ENCODE data around the gene RCC2. TPM values are rescaled to one million over a fixed set of nuclear protein-coding genes. Genes with fewer than 3 reads are reported as not detected.

Gene RCC2
- total RNA-seq, 1 donor from 2014 or later, result 10.9 TPM

DNA sequence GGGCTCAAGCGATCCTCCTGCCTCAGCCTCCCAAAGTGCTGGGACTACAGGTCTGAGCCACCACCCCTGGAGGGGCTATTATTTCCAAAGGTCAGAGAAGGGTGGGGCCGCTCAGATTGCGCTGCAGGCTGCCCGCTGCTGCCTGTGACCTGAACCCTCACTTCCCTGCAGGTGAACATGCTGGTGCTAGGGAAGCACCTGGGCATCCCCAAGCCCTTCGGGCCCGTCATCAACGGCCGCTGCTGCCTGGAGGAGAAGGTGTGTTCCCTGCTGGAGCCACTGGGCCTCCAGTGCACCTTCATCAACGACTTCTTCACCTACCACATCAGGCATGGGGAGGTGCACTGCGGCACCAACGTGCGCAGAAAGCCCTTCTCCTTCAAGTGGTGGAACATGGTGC is 76.1 kb downstream of the RCC2 start:
- no peak overlapping the region for H3K27ac ChIP-seq (replicated peaks)
- peaks cover 79% of the 10 kb centered on the region for H3K27me3 ChIP-seq (ENCODE audit: low read depth)
- intact Hi-C loops (cut with micrococcal nuclease), result no loop called here
- TF ChIP-seq, protein P1, sequence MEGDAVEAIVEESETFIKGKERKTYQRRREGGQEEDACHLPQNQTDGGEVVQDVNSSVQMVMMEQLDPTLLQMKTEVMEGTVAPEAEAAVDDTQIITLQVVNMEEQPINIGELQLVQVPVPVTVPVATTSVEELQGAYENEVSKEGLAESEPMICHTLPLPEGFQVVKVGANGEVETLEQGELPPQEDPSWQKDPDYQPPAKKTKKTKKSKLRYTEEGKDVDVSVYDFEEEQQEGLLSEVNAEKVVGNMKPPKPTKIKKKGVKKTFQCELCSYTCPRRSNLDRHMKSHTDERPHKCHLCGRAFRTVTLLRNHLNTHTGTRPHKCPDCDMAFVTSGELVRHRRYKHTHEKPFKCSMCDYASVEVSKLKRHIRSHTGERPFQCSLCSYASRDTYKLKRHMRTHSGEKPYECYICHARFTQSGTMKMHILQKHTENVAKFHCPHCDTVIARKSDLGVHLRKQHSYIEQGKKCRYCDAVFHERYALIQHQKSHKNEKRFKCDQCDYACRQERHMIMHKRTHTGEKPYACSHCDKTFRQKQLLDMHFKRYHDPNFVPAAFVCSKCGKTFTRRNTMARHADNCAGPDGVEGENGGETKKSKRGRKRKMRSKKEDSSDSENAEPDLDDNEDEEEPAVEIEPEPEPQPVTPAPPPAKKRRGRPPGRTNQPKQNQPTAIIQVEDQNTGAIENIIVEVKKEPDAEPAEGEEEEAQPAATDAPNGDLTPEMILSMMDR (IDR thresholded peaks at IDR 0.05; ENCODE audit: borderline replicate concordance), result no peak
- no peaks in the 10 kb centered on the region for H3K4me1 ChIP-seq
- peaks cover 8% of the 10 kb centered on the region for H3K9me3 ChIP-seq (replicated peaks)
- H3K36me3 ChIP-seq, result no peaks in the 10 kb centered on the region
- H3K4me3 ChIP-seq, result no peak overlapping the region
- no peak for DNase-seq

- peaks cover 8% of the 10 kb centered on the region for H3K9me3 ChIP-seq (replicated peaks)
- DNase-seq, result no peak
- no peak overlapping the region for H3K27ac ChIP-seq (replicated peaks)
- H3K4me1 ChIP-seq, result no peaks in the 10 kb centered on the region
- H3K27me3 ChIP-seq (ENCODE audit: low read depth), result peaks cover 73% of the 10 kb centered on the region
- H3K4me3 ChIP-seq, result no peak overlapping the region
- no peaks in the 10 kb centered on the region for H3K36me3 ChIP-seq
- TF ChIP-seq, protein P1 (IDR thresholded peaks at IDR 0.05; ENCODE audit: borderline replicate concordance), result no peak
- intact Hi-C loops (cut with micrococcal nuclease), result no loop called here
These were observed 77.8 kb downstream of the RCC2 start for GRCh38 chr1:17361687-17362086.

- H3K27ac ChIP-seq (replicated peaks), result no peak overlapping the region
- H3K9me3 ChIP-seq (replicated peaks), result peaks cover 8% of the 10 kb centered on the region
- no peak for DNase-seq
- H3K36me3 ChIP-seq, result no peaks in the 10 kb centered on the region
- no peak overlapping the region for H3K4me3 ChIP-seq
- intact Hi-C loops (cut with micrococcal nuclease), result no loop called here
- TF ChIP-seq, protein P1 (IDR thresholded peaks at IDR 0.05; ENCODE audit: borderline replicate concordance), result no peak
- peaks cover 73% of the 10 kb centered on the region for H3K27me3 ChIP-seq (ENCODE audit: low read depth)
- H3K4me1 ChIP-seq, result no peaks in the 10 kb centered on the region
These were observed 79.1 kb downstream of the RCC2 start for GRCh38 chr1:17360272-17360956.

DNA sequence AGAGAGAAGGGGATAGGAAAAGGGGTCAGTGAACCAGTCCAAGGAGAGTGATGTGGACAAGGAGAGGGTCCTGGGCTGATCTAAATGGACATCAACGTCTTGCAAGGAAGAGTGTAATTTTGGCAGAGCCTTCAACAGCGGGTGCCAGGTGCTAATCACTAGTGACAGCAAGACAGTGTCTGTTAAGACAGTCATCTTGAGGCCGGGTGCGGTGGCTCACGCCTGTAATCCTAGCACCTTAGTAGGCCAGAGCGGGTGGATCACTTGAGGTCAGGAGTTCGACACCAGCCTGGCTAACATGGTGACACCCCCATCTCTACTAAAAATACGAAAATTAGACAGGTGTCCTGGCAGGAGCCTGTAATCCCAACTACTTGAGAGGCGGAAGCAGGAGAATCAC is 79.7 kb downstream of the RCC2 start:
- TF ChIP-seq, protein P1 (IDR thresholded peaks at IDR 0.05; ENCODE audit: borderline replicate concordance), result no peak
- peaks cover 71% of the 10 kb centered on the region for H3K27me3 ChIP-seq (ENCODE audit: low read depth)
- H3K4me1 ChIP-seq, result no peaks in the 10 kb centered on the region
- no peak for DNase-seq
- H3K4me3 ChIP-seq, result no peak overlapping the region
- H3K9me3 ChIP-seq (replicated peaks), result peaks cover 8% of the 10 kb centered on the region
- intact Hi-C loops (cut with micrococcal nuclease), result no loop called here
- H3K27ac ChIP-seq (replicated peaks), result no peak overlapping the region
- H3K36me3 ChIP-seq, result no peaks in the 10 kb centered on the region

DNA sequence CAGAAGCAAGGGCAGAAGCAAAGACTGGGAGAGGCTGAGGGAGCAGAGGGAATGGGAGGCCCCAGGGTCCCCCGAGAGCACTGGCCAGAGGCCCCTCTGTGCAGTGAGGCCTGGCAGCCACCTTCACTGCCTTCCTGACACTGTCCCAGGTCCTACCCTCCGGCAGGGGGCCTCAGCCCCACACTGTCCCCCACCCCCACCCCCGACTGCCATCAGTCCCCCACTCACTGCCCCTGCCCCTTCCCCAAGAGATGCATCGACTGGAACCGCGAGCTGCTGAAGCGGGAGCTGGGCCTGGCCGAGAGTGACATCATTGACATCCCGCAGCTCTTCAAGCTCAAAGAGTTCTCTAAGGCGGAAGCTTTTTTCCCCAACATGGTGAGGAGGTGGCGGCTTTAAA is 80.4 kb downstream of the RCC2 start:
- Histone ChIP-seq H3K27me3 (ENCODE audit: low read depth) (peaks cover 71% of the 10 kb centered on the region), H3K36me3 (no peaks in the 10 kb centered on the region), H3K27ac (replicated peaks) (no peak overlapping the region), H3K4me1 (no peaks in the 10 kb centered on the region), H3K9me3 (replicated peaks) (peaks cover under 1% of the 10 kb centered on the region), H3K4me3 (no peak overlapping the region)
- no peak for DNase-seq
- TF ChIP-seq, protein P1 (IDR thresholded peaks at IDR 0.05; ENCODE audit: borderline replicate concordance), result no peak
- intact Hi-C loops (cut with micrococcal nuclease), result no loop called here

Measured in left ventricle myocardium inferior (tissue), 1 donor.